ENCODE measurements around the gene NR2F1-AS1. TPM values are rescaled to one million over a fixed set of nuclear protein-coding genes. Genes with fewer than 3 reads are reported as not detected.

The NR2F1-AS1 gene
- total and polyA plus RNA-seq, 2 of the 4 experiments (the other 2 are of a cell fraction): 12.5 to 12.8 TPM

DNA sequence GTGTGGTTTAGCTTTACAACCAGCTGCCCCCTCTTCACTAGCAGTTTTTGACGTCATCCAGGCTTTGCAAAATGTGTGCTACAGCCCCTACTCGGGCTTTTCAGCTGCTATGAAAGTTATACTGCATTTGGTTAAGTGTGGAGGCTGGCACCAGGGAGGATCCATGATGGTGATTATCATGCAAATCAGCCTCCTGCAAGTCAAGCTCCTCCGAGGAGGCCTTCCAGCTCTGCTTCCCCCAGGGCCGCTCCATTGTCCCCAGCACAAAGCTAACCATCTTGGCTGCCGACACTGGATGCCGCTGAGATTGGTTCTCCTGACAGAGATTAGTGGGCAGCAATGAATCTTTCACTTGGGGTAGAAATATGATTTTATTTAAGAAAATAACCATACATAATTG, 159.6 kb downstream of the NR2F1-AS1 start:
- no peak overlapping the region for H3K9ac ChIP-seq (ENCODE audit: low read depth, low read length)
- H3K4me2 ChIP-seq (ENCODE audit: low read depth, low read length): no peak overlapping the region
- H2AK9ac ChIP-seq (replicated peaks; ENCODE audit: low read depth, low read length, poor library complexity): no peak overlapping the region
- H2AFZ ChIP-seq (replicated peaks; ENCODE audit: low read length, poor library complexity): no peak overlapping the region
- no peak overlapping the region for H3K4me3 ChIP-seq (ENCODE audit: insufficient read depth, low read depth, low read length)
- H3K36me3 ChIP-seq (ENCODE audit: control insufficient read depth, insufficient read depth, low read length): no peaks in the 10 kb centered on the region
- H2BK20ac ChIP-seq (ENCODE audit: low read depth, low read length): no peak overlapping the region
- TF ChIP-seq RCOR1 (IDR thresholded peaks at IDR 0.05; ENCODE audit: insufficient replicate concordance, low read length) (no peak), RFX5 (IDR thresholded peaks at IDR 0.05; ENCODE audit: low read depth, low read length) (no peak), MAFK (IDR thresholded peaks at IDR 0.05; ENCODE audit: low read depth, low read length) (no peak), ELK1 (IDR thresholded peaks at IDR 0.05; ENCODE audit: borderline replicate concordance, low read depth, low read length) (no peak), MXI1 (IDR thresholded peaks at IDR 0.05; ENCODE audit: borderline replicate concordance, low read depth, low read length) (no peak), USF2 (IDR thresholded peaks at IDR 0.05; ENCODE audit: low read depth, low read length) (no peak), POLR2A (IDR thresholded peaks at IDR 0.05; ENCODE audit: low read depth, low read length) (no peak), RAD21 (IDR thresholded peaks at IDR 0.05; ENCODE audit: low read length) (no peak), CEBPB (IDR thresholded peaks at IDR 0.05; ENCODE audit: low read depth, low read length) (no peak), NFE2L2 (IDR thresholded peaks at IDR 0.05; ENCODE audit: low read depth, low read length) (no peak), CHD1 (IDR thresholded peaks at IDR 0.05; ENCODE audit: low read depth, low read length) (no peak), SMC3 (IDR thresholded peaks at IDR 0.05; ENCODE audit: low read depth, low read length) (no peak), BHLHE40 (IDR thresholded peaks at IDR 0.05; ENCODE audit: low read depth, low read length) (no peak), MAZ (IDR thresholded peaks at IDR 0.05; ENCODE audit: borderline replicate concordance, low read depth, low read length) (no peak), FOS (IDR thresholded peaks at IDR 0.05; ENCODE audit: low read depth, low read length) (no peak)
- TF ChIP-seq, protein P1, sequence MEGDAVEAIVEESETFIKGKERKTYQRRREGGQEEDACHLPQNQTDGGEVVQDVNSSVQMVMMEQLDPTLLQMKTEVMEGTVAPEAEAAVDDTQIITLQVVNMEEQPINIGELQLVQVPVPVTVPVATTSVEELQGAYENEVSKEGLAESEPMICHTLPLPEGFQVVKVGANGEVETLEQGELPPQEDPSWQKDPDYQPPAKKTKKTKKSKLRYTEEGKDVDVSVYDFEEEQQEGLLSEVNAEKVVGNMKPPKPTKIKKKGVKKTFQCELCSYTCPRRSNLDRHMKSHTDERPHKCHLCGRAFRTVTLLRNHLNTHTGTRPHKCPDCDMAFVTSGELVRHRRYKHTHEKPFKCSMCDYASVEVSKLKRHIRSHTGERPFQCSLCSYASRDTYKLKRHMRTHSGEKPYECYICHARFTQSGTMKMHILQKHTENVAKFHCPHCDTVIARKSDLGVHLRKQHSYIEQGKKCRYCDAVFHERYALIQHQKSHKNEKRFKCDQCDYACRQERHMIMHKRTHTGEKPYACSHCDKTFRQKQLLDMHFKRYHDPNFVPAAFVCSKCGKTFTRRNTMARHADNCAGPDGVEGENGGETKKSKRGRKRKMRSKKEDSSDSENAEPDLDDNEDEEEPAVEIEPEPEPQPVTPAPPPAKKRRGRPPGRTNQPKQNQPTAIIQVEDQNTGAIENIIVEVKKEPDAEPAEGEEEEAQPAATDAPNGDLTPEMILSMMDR (conservative IDR thresholded peaks at IDR 0.05; ENCODE audit: low read depth, low read length): no peak
- H4K8ac ChIP-seq (ENCODE audit: low read depth in 2 of 2, low read length in 2 of 2): no peak overlapping the region
- DNase-seq (no peak), ATAC-seq (ENCODE audit: low read depth) (no peak)
- H3K9me1 ChIP-seq (ENCODE audit: insufficient read depth, low read length): no peaks in the 10 kb centered on the region
- H2BK5ac ChIP-seq (ENCODE audit: low read depth, low read length, poor library complexity, severe bottlenecking): no peak overlapping the region
- H3K18ac ChIP-seq (ENCODE audit: low read depth, low read length): no peak overlapping the region
- no peak overlapping the region for H3K14ac ChIP-seq (replicated peaks; ENCODE audit: low read depth, low read length)
- no peak overlapping the region for H2BK15ac ChIP-seq (ENCODE audit: low read depth, low read length)
- no peak overlapping the region for H3K27ac ChIP-seq (ENCODE audit: insufficient read depth, low read length)
- H4K91ac ChIP-seq (ENCODE audit: insufficient read depth, low read depth, low read length): no peak overlapping the region
- H3K56ac ChIP-seq (ENCODE audit: extremely low read depth, insufficient read depth, low read length): no peak overlapping the region
- H4K5ac ChIP-seq (ENCODE audit: low read depth, low read length): no peak overlapping the region
- H4K20me1 ChIP-seq (ENCODE audit: insufficient read depth, low read length): no peaks in the 10 kb centered on the region
- no peaks in the 10 kb centered on the region for H3K9me3 ChIP-seq (ENCODE audit: control insufficient read depth, insufficient read depth, low read length)
- H2AK5ac ChIP-seq (ENCODE audit: low read depth, low read length): no peak overlapping the region
- H3K4ac ChIP-seq (ENCODE audit: low read depth, low read length): no peak overlapping the region
- ChIA-PET POLR2A (ENCODE audit: unreplicated experiment) (no interaction called here), CTCF (no interaction called here)
- dilution Hi-C loops (cut with HindIII; ENCODE audit: low sequenced_read_pairs, unreplicated experiment) (no loop called here), in situ Hi-C loops (cut with MboI; ENCODE audit: low sequenced_read_pairs) (no loop called here), intact Hi-C loops (cut with micrococcal nuclease) (no loop called here)
- WGBS, 2 experiments (ENCODE audit: extremely low coverage in 2 of 2, insufficient read length in 1 of 2): no CpG with 5 or more reads among the region's 6 CpGs
- H3K79me1 ChIP-seq (ENCODE audit: low read depth in 1 of 2, low read length in 2 of 2): no peaks in the 10 kb centered on the region
- no TSS peak for BruUV-seq (replicated peaks)
- H3K4me1 ChIP-seq (ENCODE audit: control insufficient read depth, insufficient read depth, low read length): no peaks in the 10 kb centered on the region; the same call in 1 of the 2 replicates
- H2BK120ac ChIP-seq (ENCODE audit: low read depth, low read length): no peak overlapping the region
- H3K23ac ChIP-seq (ENCODE audit: low read depth, low read length): no peak overlapping the region
- H3K27me3 ChIP-seq (ENCODE audit: control insufficient read depth, insufficient read depth, low read length): no peaks in the 10 kb centered on the region

Measured in IMR-90 (cell line).